Stimulated activated CD8-positive, alpha-beta memory T cell treated with anti-CD3 and anti-CD28 coated beads, Interleukin-7, amount 100 ng/mL, for 4 hours (primary cell): Measurements from ENCODE around the gene B3GALT4.
"Not testable (repeated sequence)": the region's sequence is repeated elsewhere in the genome, so short reads cannot be mapped to it uniquely, and the experiment has no call there.

Source experiments
- DNase-seq, 2 donors: peaks; one replicate each; pipeline ENCODE4 v3.0.0-alpha.2; 2020; ENCODE audit warnings: low read depth in 2 of 2

B3GALT4 gene

GRCh38 chr6:33276864-33277662, at the start of gene B3GALT4:
B3GALT4 (plus strand) TSS chr6:33277123; CDS start chr6:33277420, 297 bp downstream.
- DNase-seq, result peak; percentile 35 to 71

- no peak for DNase-seq
Observed at GRCh38 chr6:33235221-33235634, 41.7 kb upstream of the B3GALT4 start.

GRCh38 chr6:33236328-33236727, 40.6 kb upstream of the B3GALT4 start:
- DNase-seq, result no peak

GRCh38 chr6:33236852-33237251, 40.1 kb upstream of the B3GALT4 start:
- no peak for DNase-seq

DNA sequence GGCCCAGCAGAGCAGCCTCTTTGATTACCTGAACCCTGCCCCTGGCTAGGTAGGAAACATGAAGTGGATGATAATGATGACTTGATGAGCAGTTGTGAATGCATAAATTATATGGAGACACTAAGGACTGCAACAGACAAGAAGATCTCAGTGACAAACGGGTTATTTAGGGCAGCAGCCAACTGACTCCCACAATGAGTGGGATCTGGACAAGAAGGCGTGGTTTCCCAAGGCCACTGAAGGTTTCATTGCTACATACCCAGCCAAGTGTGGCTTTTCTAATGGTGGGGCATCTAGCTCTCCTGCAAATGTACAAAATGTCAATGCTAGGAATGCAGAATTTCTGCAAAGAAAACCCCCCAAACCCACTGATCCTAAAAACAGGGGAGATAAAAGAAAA, 39.2 kb upstream of the B3GALT4 start:
- no peak for DNase-seq

DNA sequence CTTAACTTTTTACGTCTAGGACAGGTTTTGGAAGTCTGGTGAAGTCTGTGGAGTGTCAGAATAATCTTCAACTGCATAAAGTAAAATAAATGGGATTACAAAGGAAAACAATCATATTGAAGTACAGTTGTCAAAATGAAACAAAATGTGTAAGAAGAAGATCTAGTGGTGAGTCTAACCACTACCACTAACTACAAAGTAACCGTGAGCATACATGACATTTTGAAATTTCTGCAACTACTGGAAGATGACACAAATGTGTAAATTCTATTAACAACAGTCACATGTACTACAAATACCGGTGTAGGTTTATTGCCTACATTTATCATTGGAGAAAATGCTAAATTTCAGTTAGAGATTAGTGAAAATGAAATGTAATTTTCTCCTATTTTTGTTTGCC, 35.0 kb upstream of the B3GALT4 start:
- no peak for DNase-seq

GRCh38 chr6:33243476-33243875, 33.4 kb upstream of the B3GALT4 start:
- no peak for DNase-seq

GRCh38 chr6:33247977-33248642, 28.8 kb upstream of the B3GALT4 start:
- DNase-seq, result peak; percentile 86

- peak in 1 of 2 donors; percentile 8 for DNase-seq
Observed at GRCh38 chr6:33248643-33248931, 28.3 kb upstream of the B3GALT4 start.

DNA sequence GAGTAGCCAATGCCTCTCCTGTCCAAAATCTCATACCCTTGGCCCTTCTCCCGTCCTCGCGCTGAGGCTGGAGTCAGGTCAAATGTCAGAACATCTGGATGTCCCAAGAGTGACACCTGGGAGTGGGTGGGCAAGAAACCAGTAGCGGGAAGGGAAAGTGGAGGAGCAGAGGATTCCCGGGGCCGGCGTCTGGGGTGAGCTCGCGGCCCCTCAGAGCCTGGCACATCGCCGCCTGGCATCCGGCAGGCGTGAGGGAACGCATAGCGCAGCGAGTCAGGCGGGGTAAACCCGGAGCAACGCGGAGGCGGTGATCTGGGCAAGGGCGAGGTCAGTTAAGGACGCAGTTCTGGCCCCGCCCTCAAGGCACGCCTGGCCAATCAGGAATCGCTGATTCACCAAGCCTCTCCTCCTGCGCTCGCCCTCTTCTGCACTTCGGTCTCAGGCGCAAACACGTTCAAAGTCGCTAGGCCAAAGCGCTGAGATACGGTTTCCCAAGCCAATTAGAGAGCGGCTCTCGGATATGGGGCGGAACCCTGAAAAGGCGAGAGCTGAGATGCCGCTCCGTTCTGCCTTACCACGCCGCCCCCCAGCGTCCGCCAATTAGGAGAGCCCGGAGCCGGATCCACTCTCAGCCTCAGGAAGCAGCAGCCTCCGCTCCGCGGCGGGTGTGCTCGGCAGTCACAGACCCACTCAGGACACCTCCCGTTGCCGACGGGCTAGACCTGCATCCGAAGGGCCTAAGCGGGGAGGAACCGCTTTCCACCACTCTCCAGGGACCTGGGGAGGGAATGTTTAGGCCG, 27.8 kb upstream of the B3GALT4 start:
- peak; percentile 90 to 93 for DNase-seq

- no peak for DNase-seq
Observed at GRCh38 chr6:33249732-33250630, 26.9 kb upstream of the B3GALT4 start.

DNA sequence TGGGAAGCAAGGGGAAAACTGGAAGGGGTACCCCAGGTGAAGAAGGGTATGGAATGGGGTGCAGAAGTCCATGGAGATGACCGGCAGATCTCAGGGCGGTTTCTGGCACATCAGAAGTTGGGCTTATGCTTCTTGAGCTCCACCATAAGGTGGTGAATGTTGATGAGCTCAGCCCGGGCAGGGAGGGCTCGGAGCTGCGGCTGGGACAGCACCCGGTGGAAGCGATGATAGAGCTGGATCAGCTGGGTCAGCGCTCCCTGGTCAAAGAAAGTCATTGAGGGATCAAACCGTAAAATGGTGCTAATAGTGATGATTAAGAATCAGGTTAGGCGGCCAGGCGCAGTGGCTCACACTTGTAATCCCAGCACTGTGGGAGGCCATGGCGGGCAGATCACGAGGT, 26.2 kb upstream of the B3GALT4 start:
- no peak for DNase-seq

- DNase-seq, result no peak
Observed at GRCh38 chr6:33251395-33252012, 25.4 kb upstream of the B3GALT4 start.

- DNase-seq, result no peak
Observed at GRCh38 chr6:33252759-33253158, 24.2 kb upstream of the B3GALT4 start.

DNA sequence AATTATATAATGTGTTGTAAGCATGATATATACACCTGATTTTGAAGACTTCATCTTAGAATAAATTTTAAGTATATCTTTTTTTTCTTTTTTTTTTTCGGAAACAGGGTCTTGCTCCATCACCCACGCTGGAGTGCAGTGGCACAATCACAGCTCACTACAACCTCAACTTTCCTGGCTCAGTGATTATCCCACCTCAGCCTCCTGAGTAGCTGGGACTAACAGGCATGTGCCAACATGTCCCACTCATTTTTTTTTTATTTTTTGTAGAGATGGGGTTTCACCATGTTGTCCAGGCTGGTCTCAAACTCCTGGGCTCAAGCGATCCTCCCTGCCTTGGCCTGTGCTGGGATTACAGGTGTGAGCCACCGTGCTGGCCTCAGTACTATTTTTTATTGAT, 22.3 kb upstream of the B3GALT4 start:
- no peak for DNase-seq

- no peak for DNase-seq
Observed at GRCh38 chr6:33259032-33259431, 17.9 kb upstream of the B3GALT4 start.

GRCh38 chr6:33262490-33262889, 14.4 kb upstream of the B3GALT4 start:
- not testable (repeated sequence) for DNase-seq

- no peak for DNase-seq
Observed at GRCh38 chr6:33264015-33264414, 12.9 kb upstream of the B3GALT4 start.

- DNase-seq, result no peak
Observed at GRCh38 chr6:33271117-33271467, 5.8 kb upstream of the B3GALT4 start.

DNA sequence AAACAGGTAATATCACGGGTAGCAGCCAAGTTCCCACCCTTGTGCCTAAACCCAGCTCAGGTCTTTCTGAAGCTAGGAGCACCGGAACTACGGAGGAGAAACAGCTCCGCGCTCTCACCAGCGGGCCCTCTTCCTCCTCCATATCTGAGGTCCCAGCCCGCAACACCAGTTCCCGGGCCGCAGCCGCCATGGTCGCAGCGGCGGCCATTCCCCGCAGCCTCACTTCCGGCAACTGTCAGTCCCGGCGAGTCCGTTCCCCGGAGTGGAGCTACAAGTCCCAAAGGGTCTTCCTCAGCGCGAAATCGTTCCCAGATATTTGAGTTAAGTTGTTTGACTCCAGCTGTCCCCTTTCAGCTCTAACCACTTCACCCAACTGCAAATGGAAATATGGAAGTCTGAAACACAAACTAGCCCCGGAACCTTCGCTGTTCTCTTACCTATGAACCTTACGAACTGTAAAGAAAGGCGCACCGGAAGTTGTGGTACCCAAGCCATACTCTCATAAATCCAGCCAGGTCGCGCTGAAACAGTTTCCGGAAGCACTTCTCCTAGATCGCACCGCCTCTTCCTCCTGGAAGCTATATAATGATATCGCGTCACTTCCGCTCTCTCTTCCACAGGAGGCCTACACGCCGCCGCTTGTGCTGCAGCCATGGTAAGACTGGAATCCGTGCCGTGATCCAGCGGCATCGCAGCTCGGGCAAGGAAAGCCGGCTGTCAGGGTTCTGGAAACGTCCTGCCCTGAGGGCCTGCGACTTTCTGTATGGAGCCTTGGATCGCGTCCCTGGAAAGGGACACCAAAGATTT, 5.3 kb upstream of the B3GALT4 start, which contains the start of the genes RPS18 and VPS52:
TSS of gene RPS18 (plus strand) at position 608 of the 807 bp plus-strand sequence. CDS start at position 653, 45 bp downstream.
TSS of gene VPS52 (minus strand) at position 409 of the 807 bp plus-strand sequence. CDS start at position 208, 201 bp downstream.
- peak; percentile 83 to 90 for DNase-seq
